ENCODE data around the gene ZNF503.

GRCh38 chr10:75378379-75378778 lies 23.2 kb downstream of the ZNF503 start:
- TF ChIP-seq ZFX (IDR thresholded peaks at IDR 0.05; ENCODE audit: borderline replicate concordance) (no peak), CTCF (IDR thresholded peaks at IDR 0.05) (no peak)

Measured in 22Rv1 (cell line).